Colonic mucosa (tissue), 4 donors: Measurements from ENCODE around the gene STIM1. TPM values are rescaled to one million over a fixed set of nuclear protein-coding genes. Genes with fewer than 3 reads are reported as not detected.

Experiments used
- DNase-seq: peaks from one replicate; pipeline ENCODE4 v3.0.0-alpha.2; 2020
- H3K27ac ChIP-seq: fragments of 200-600 bp; one replicate; pipeline ENCODE4 v1.8.0; 2021
- H3K27me3 ChIP-seq: fragments of 200-600 bp; one replicate; pipeline ENCODE4 v1.8.0; 2021
- H3K36me3 ChIP-seq: fragments of 200-600 bp; one replicate; pipeline ENCODE4 v1.8.0; 2021
- H3K4me1 ChIP-seq: fragments of 200-600 bp; one replicate; pipeline ENCODE4 v1.8.0; 2021; ENCODE audit warnings: mild to moderate bottlenecking
- H3K4me3 ChIP-seq: fragments of 200-600 bp; one replicate; pipeline ENCODE4 v1.8.0; 2021
- H3K9ac ChIP-seq, 2 donors: one replicate each; pipeline ENCODE4 v1.7.0; 2013; ENCODE audit warnings: control low read depth in 2 of 2, low read depth in 2 of 2, low read length in 2 of 2
- H3K9me3 ChIP-seq: fragments of 200-600 bp; one replicate; pipeline ENCODE4 v1.8.0; 2021
- CTCF ChIP-seq: fragments of 200-600 bp; IDR thresholded peaks from one replicate; pipeline ENCODE4 v1.8.0; 2022; ENCODE audit warnings: antibody characterized with exemption, mild to moderate bottlenecking
- intact Hi-C: fragments of 100-400 bp; cut with DNase I; formaldehyde crosslinking; loops from one replicate; pipeline ENCODE4 v1.14.1; 2022
- total RNA-seq, 2 donors: library from RNA; stranded (reverse); fragmentation: NEBNext Ultra II Directional in 1 of 2; extraction: Animal tissue kit (Norgen Biotek cat#: 25700) in 1 of 2; gene quantifications; one replicate each; pipeline ENCODE4 v1.2.1, GENCODE V29; 2021
- donor health status: healthy.
- donor health status: DM: no; HTN: no; CAD: no.
- donor health status: DM: no; HTN: no; CAD: no.

STIM1 gene
- total RNA-seq, 2 donors from 2014 or later = 39.1 to 56.8 TPM

DNA sequence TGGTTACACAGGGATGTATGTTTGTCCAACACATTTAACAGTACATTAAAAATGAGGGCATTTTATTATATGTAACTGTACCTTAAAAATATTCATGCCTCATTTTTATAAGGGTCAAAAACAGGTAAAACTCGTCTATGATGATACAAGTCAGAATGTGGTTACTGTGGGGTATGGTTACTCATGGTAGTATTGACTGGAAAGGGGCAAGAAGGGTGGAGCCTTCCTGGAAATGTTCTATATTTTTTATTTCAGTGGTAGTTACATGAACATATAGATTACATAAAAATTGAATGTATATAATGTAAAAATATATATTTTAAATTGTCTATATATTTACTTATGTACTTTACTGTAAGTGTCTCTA, 99.8 kb downstream of the STIM1 start:
- no peaks in the 10 kb centered on the region for H3K27me3 ChIP-seq
- H3K36me3 ChIP-seq = no peaks in the 10 kb centered on the region
- H3K27ac ChIP-seq = no peak overlapping the region
- DNase-seq = no peak
- no peak overlapping the region for H3K9ac ChIP-seq
- intact Hi-C loops = loop anchor here (5.0 kb wide), 1 partner anchor 103 kb away; no protein-coding TSS in a partner anchor
- H3K4me3 ChIP-seq = no peak overlapping the region
- no peak for TF ChIP-seq CTCF
- no peaks in the 10 kb centered on the region for H3K9me3 ChIP-seq
- no peaks in the 10 kb centered on the region for H3K4me1 ChIP-seq

- no peak for TF ChIP-seq CTCF
- intact Hi-C loops = loop anchor here (5.0 kb wide), 1 partner anchor 104 kb away; no protein-coding TSS in a partner anchor
- no peaks in the 10 kb centered on the region for H3K9me3 ChIP-seq
Measured at GRCh38 chr11:3956038-3956437, 100.6 kb downstream of the STIM1 start.

DNA sequence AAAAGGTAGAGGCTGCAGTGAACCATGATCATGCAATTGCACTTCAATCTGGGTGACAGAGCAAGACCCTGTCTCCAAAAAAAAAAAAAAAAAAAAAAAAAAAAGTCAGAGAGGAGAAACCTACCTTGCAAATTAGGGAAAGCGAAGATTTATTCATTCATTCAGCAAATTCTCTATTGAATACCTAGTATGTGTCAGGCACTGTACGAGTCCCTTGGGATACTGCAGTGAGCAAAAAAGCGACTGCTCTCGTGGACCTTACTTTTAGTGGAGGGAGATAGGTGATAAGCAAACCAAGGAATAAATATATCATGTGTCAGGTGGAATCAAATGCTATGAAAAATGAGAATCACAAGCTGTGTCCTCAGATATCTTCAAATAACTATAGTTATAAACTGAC, 101.3 kb downstream of the STIM1 start:
- intact Hi-C loops = loop anchor here (5.0 kb wide), 1 partner anchor 104 kb away; no protein-coding TSS in a partner anchor
- no peaks in the 10 kb centered on the region for H3K4me1 ChIP-seq

More at GRCh38 chr11:3956038-3956437, 100.6 kb downstream of the STIM1 start:
- no peak overlapping the region for H3K4me3 ChIP-seq
- no peak overlapping the region for H3K27ac ChIP-seq
- H3K36me3 ChIP-seq = no peaks in the 10 kb centered on the region
- H3K9ac ChIP-seq = no peak overlapping the region
- H3K4me1 ChIP-seq = no peaks in the 10 kb centered on the region
- no peak for DNase-seq
- H3K27me3 ChIP-seq = no peaks in the 10 kb centered on the region

GRCh38 chr11:3957437-3957836, 102.0 kb downstream of the STIM1 start:
- H3K9me3 ChIP-seq = no peaks in the 10 kb centered on the region
- no peaks in the 10 kb centered on the region for H3K36me3 ChIP-seq
- H3K27me3 ChIP-seq = no peaks in the 10 kb centered on the region
- H3K4me3 ChIP-seq = no peak overlapping the region
- intact Hi-C loops = loop anchor here (5.0 kb wide), 1 partner anchor 105 kb away; no protein-coding TSS in a partner anchor
- H3K4me1 ChIP-seq = no peaks in the 10 kb centered on the region
- H3K27ac ChIP-seq = no peak overlapping the region
- DNase-seq = no peak
- TF ChIP-seq CTCF = no peak
- no peak overlapping the region for H3K9ac ChIP-seq

More for the DNA sequence above, 101.3 kb downstream of the STIM1 start:
- TF ChIP-seq CTCF = no peak
- no peaks in the 10 kb centered on the region for H3K36me3 ChIP-seq
- DNase-seq = no peak
- H3K27ac ChIP-seq = no peak overlapping the region
- no peak overlapping the region for H3K4me3 ChIP-seq
- H3K27me3 ChIP-seq = no peaks in the 10 kb centered on the region
- H3K9ac ChIP-seq = no peak overlapping the region
- H3K9me3 ChIP-seq = no peaks in the 10 kb centered on the region

DNA sequence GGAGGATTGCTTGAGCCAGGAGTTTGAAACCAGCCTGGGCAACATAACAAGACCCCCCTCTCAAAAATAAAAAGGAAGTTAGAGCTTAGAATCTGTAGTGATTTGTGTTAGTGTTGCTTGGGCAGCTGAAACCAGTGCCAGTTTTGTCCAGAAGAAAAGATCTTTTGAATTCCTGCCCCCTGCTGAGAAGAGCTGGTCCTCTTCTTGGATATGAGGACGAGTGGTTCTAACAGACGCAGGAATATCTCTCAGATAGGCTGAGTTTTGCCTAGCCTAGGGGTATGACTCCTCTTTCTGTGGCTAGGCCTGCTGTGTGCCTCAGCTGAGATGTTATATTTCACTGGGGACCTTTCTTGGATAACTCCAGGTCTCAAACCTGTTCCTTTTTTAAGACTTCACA, 102.8 kb downstream of the STIM1 start:
- H3K9me3 ChIP-seq = no peaks in the 10 kb centered on the region
- H3K4me3 ChIP-seq = no peak overlapping the region
- no peak for TF ChIP-seq CTCF
- intact Hi-C loops = loop anchor here (5.0 kb wide), 1 partner anchor 106 kb away; no protein-coding TSS in a partner anchor
- no peak overlapping the region for H3K9ac ChIP-seq
- H3K27ac ChIP-seq = no peak overlapping the region
- no peak for DNase-seq
- no peaks in the 10 kb centered on the region for H3K4me1 ChIP-seq
- H3K36me3 ChIP-seq = no peaks in the 10 kb centered on the region
- no peaks in the 10 kb centered on the region for H3K27me3 ChIP-seq
